ENCODE results near the gene DDX17. TPM values are rescaled to one million over a fixed set of nuclear protein-coding genes. Genes with fewer than 3 reads are reported as not detected.

DDX17 gene
- total and polyA plus RNA-seq, 10 of the 15 experiments (the other 5 are each of a cell fraction or from before 2014, with no cell fraction given) = 25.2 to 778 (median 266) TPM

- TF ChIP-seq NKRF (conservative IDR thresholded peaks at IDR 0.05) = no peak
- no peak for TF ChIP-seq ZBTB4 (CRISPR knock-in tag; IDR thresholded peaks at IDR 0.05)
- TF ChIP-seq E4F1 (IDR thresholded peaks at IDR 0.05; ENCODE audit: borderline replicate concordance, partially characterized antibody) = no peak
- no peak for TF ChIP-seq HCFC1 (IDR thresholded peaks at IDR 0.05; ENCODE audit: low read length)
- no peak for TF ChIP-seq ZNF274 (IDR thresholded peaks at IDR 0.05; ENCODE audit: insufficient read depth, insufficient read length)
- TF ChIP-seq BHLHE40 (IDR thresholded peaks at IDR 0.05; ENCODE audit: borderline replicate concordance in 1 of 2, low read depth in 2 of 2, low read length in 1 of 2) = no peak
- no peak for TF ChIP-seq TBL1XR1 (IDR thresholded peaks at IDR 0.05; ENCODE audit: low read depth, low read length)
- TF ChIP-seq CHD1 (IDR thresholded peaks at IDR 0.05; ENCODE audit: low read depth, low read length) = no peak
- no peak for TF ChIP-seq RAD21 (IDR thresholded peaks at IDR 0.05; ENCODE audit: insufficient read depth, low read depth, low read length)
Measured at GRCh38 chr22:38469306-38469781, 36.8 kb downstream of the DDX17 start (continued).
